Stimulated activated CD8-positive, alpha-beta memory T cell treated with anti-CD3 and anti-CD28 coated beads, Interleukin-7, amount 100 ng/mL, for 4 hours (primary cell): ENCODE measurements around the gene IL26.

Source experiments
- DNase-seq, 2 donors: peaks; one replicate each; pipeline ENCODE4 v3.0.0-alpha.2; 2020; ENCODE audit warnings: low read depth in 2 of 2

IL26 gene

DNA sequence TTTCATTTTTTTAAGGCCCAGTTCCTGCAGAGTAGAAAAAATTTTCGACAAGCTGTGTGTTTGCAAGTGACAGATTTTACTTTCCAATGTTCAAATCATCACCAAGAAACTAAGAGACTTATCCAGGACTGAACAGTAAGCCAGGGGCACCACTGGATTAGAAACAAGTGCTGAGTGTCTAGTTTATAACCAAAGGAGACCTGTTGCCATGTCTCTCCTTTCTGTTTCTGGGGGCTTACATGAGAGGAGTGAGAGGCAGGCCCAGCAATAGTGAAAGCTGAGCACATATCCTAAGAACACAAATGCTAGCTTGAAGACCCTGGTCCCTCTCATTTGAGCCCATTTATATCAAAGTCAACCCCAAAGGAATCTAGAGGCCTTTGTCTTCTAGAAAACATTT is 69.0 kb downstream of the IL26 start:
- no peak for DNase-seq

DNA sequence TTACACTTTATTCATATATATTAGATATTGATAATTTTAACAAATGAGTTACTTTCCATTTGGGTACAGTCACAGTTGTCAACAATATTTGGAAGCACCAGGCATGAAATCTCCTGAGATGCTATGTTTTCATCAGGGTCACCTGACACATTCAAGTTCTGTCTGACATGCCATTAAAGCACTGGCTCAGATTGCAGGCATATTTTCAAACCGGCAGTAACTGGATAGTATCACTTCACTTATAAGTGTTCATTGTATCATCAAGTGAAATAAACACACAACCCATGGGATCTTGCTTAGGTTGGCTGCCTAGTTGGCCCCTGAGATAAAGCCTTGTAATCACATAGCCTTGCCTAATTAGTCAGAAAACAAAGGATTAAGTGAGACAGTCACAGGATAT is 70.8 kb downstream of the IL26 start:
- no peak for DNase-seq
